NB4 (cell line): ENCODE data around the gene CRHR2.

Source experiments
- DNase-seq: peaks from one replicate; pipeline ENCODE4 v3.0.0; 2010; ENCODE audit warnings: low read depth
- H3K4me3 ChIP-seq: one replicate; pipeline ENCODE4 v1.5.1; 2011; ENCODE audit warnings: mild to moderate bottlenecking, low read depth, low read length, moderate library complexity
- CTCF ChIP-seq: IDR thresholded peaks from one replicate; pipeline ENCODE4 v1.5.1; 2012; ENCODE audit warnings: low read depth, low read length
- MYC ChIP-seq: IDR thresholded peaks from 2 replicates; pipeline ENCODE4 v1.6.1; 2011; ENCODE audit warnings: low read depth, low read length
- POLR2A ChIP-seq: IDR thresholded peaks from 2 replicates; pipeline ENCODE4 v1.6.1; 2011; ENCODE audit warnings: mild to moderate bottlenecking; ENCODE audit not compliant: insufficient read length; ENCODE audit errors: extremely low read depth
- TF ChIP-seq, protein P1 (sequence below): IDR thresholded peaks from 2 replicates; pipeline ENCODE4 v1.6.1; 2011; ENCODE audit warnings: low read depth, low read length

The CRHR2 gene

DNA sequence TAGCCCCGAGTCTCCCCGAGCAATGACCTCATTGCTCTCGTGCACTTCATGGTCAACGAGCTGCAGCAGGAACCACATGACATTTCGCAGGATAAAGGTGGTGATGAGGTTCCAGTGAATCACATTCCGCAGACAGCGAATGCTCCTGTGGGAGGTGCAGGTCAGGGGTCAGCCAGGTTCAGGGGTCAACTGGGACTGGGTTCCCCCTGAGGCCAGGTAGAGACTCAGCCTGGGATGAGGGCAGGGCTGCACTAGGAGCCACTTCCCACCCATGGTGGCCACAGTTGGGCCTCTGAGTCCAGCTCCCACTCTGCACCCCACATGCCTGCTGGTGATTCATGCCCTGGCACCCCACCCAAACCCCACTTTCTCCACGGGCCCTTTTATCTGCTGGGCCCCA, 17.2 kb downstream of the CRHR2 start:
- TF ChIP-seq, protein P1, sequence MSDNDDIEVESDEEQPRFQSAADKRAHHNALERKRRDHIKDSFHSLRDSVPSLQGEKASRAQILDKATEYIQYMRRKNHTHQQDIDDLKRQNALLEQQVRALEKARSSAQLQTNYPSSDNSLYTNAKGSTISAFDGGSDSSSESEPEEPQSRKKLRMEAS: no peak
- TF ChIP-seq POLR2A: no peak
- no peak overlapping the region for H3K4me3 ChIP-seq
- DNase-seq: no peak

- no peak for TF ChIP-seq CTCF
- no peak for TF ChIP-seq MYC
- TF ChIP-seq, protein P1: no peak
- TF ChIP-seq POLR2A: no peak
- no peak overlapping the region for H3K4me3 ChIP-seq
- DNase-seq: no peak
Measured at GRCh38 chr7:30664184-30664885, 17.9 kb downstream of the CRHR2 start.

- no peak overlapping the region for H3K4me3 ChIP-seq
- TF ChIP-seq MYC: no peak
- TF ChIP-seq, protein P1: no peak
- TF ChIP-seq CTCF: no peak
- no peak for TF ChIP-seq POLR2A
- DNase-seq: no peak
Measured at GRCh38 chr7:30663414-30663813, 18.8 kb downstream of the CRHR2 start.

GRCh38 chr7:30662431-30662939, 19.8 kb downstream of the CRHR2 start:
- DNase-seq: no peak

GRCh38 chr7:30661926-30662325, 20.3 kb downstream of the CRHR2 start:
- H3K4me3 ChIP-seq: no peak overlapping the region
- no peak for TF ChIP-seq CTCF
- TF ChIP-seq MYC: no peak
- TF ChIP-seq, protein P1: no peak
- no peak for DNase-seq

More at GRCh38 chr7:30662431-30662939, 19.8 kb downstream of the CRHR2 start:
- TF ChIP-seq, protein P1: no peak
- no peak for TF ChIP-seq CTCF
- no peak overlapping the region for H3K4me3 ChIP-seq

GRCh38 chr7:30660331-30661255, 21.7 kb downstream of the CRHR2 start:
- H3K4me3 ChIP-seq: no peak overlapping the region
- DNase-seq: no peak
- no peak for TF ChIP-seq MYC
- TF ChIP-seq CTCF: no peak
- TF ChIP-seq POLR2A: no peak
- TF ChIP-seq, protein P1: no peak
